Left lung (tissue), 10 donors: ENCODE data around the gene CZIB. TPM values are rescaled to one million over a fixed set of nuclear protein-coding genes. Genes with fewer than 3 reads are reported as not detected.
"Not testable (repeated sequence)": the region's sequence is repeated elsewhere in the genome, so short reads cannot be mapped to it uniquely, and the experiment has no call there.

Experiments
- ATAC-seq: fragments of 200-7000 bp; cut with Tn5 transposase; one replicate; pipeline ENCODE4 v1.9.1; 2020; ENCODE audit warnings: moderate library complexity
- DNase-seq, 4 donors: peaks; one replicate each; pipeline ENCODE4 v3.0.0-alpha.2; 2013 to 2020
- H3K27ac ChIP-seq, 2 donors: fragments of 200-600 bp; sonication (generic) in 1 of 2; one replicate each; pipeline versions ENCODE4 v1.5.0 to v1.8.0; 2020 to 2021
- H3K27me3 ChIP-seq, 2 donors: fragments of 200-600 bp; sonication (generic) in 1 of 2; one replicate each; pipeline versions ENCODE4 v1.5.0 to v1.8.0; 2020 to 2021
- H3K36me3 ChIP-seq, 2 donors: fragments of 200-600 bp; sonication (generic) in 1 of 2; one replicate each; pipeline versions ENCODE4 v1.5.0 to v1.8.0; 2020 to 2021
- H3K4me1 ChIP-seq, 2 donors: fragments of 200-600 bp; one replicate each; pipeline ENCODE4 v1.8.0; 2021
- H3K4me3 ChIP-seq, 2 donors: fragments of 200-600 bp; sonication (generic) in 1 of 2; one replicate each; pipeline versions ENCODE4 v1.5.0 to v1.8.0; 2020 to 2021; ENCODE audit warnings: mild to moderate bottlenecking in 1 of 2
- H3K9me3 ChIP-seq, 2 donors: fragments of 200-600 bp; sonication (generic) in 1 of 2; one replicate each; pipeline versions ENCODE4 v1.5.0 to v1.8.0; 2020 to 2021
- CTCF ChIP-seq, 2 donors: fragments of 200-600 bp; sonication (generic) in 1 of 2; IDR thresholded peaks; one replicate each; pipeline versions ENCODE4 v1.5.0 to v1.8.0; 2021; ENCODE audit warnings: antibody characterized with exemption in 2 of 2
- intact Hi-C, 2 donors: fragments of 100-400 bp; cut with DNase I; formaldehyde crosslinking; loops; one replicate each; pipeline versions ENCODE4 v1.11.2 to v1.14.2; 2022
- polyA plus RNA-seq, 6 donors: library from polyadenylated mRNA; unstranded; fragments of 120-200 nt; gene quantifications; one replicate each; pipeline ENCODE4 v1.2.1, GENCODE V29; 2013; ENCODE audit not compliant: insufficient read length in 6 of 6
- total RNA-seq, 2 donors: library from RNA; stranded (reverse); fragmentation: NEBNext Ultra II Directional; extraction: Animal tissue kit (Norgen Biotek cat#: 25700); gene quantifications; one replicate each; pipeline ENCODE4 v1.2.1, GENCODE V29; 2021
- donor health status: DM: no; HTN: yes; CAD: no.
- donor health status: DM: no; HTN: no; CAD: no.

Gene CZIB
- total and polyA plus RNA-seq, 8 donors, result 50.5 to 103 (median 93.2) TPM

- DNase-seq, ATAC-seq, H3K4me3 ChIP-seq, intact Hi-C loops, H3K27me3 ChIP-seq, H3K36me3 ChIP-seq, H3K9me3 ChIP-seq, H3K27ac ChIP-seq: not testable (repeated sequence)
- H3K4me1 ChIP-seq, result peaks cover 5 to 13% of the 10 kb centered on the region in 2 donors
- TF ChIP-seq CTCF (IDR thresholded peaks at IDR 0.05), result peak in 1 of 2 donors; percentile 35
These were observed 34.5 kb downstream of the CZIB start for GRCh38 chr1:53185955-53186297.

DNA sequence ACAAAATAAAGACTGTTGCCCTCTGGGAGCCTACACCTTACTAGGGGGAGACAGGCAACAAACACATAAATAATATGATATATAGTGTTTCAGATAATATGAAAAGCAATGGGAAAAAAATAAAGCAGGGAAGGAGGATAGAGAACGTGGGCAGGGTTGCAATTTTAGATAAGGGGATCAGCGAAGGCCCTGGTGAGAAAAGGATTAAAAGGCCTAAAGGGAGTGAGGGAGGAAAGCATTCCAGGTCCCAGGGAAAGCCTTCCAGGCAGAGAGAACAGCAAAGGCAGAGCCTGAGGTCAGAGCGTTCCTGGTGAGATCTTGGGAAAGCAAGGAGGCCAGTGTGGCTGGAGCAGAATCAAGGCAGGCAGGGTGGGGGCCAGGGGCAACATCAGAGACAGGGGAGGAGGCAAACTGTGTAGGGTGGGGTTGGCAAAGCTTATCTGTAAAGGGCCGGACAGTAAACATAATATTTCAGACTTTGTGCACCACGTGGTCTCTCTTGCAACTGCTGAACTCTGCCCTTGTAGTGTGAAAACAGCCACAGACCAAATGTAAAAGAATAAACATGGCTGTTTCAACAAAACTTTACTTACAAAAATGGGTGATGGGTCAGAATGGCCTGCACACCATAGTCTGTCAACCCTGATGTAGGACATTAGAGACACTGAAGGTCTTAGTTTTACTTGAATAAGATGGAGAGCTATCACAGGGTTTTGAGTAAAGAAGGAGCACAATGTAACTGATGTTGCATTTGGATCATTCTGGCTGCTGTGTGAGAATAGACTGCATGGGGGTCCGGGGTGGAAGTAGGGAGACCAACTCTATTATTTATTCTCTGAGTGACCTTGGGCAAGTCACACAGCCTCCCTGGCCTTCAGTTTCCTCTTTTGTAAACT lies 37.1 kb downstream of the CZIB start:
- ATAC-seq (peak; percentile 60), DNase-seq (peak in 3 of 4 donors; percentile 51 to 83 (median 68))
- Histone ChIP-seq H3K27me3 (no peaks in the 10 kb centered on the region), H3K9me3 (no peaks in the 10 kb centered on the region), H3K36me3 (no peaks in the 10 kb centered on the region), H3K4me1 (peaks cover 5 to 13% of the 10 kb centered on the region in 2 donors), H3K27ac (peak overlapping the region; percentile 33 to 60), H3K4me3 (no peak overlapping the region)
- TF ChIP-seq CTCF (IDR thresholded peaks at IDR 0.05), result no peak
- intact Hi-C loops, result no loop called here

DNA sequence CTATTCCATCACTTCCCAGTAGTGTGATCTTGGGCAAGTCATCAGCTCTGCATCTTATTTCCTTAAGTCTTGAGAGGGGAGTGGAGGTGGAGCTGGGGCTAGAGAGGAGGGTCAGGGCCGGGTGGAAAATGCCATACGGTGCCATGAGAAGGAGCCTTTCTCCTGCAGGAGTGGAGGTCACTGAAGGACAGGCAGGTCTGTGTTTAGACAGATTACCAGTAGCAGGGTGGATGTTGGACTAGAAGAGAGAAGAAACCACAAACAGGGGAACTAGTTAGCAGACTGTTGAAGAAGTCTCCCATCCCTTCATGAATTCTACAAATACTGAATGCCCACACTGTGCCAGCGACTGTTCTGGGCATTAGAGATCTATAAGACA lies 37.7 kb downstream of the CZIB start:
- peak overlapping the region; percentile 33 to 60 for H3K27ac ChIP-seq

DNA sequence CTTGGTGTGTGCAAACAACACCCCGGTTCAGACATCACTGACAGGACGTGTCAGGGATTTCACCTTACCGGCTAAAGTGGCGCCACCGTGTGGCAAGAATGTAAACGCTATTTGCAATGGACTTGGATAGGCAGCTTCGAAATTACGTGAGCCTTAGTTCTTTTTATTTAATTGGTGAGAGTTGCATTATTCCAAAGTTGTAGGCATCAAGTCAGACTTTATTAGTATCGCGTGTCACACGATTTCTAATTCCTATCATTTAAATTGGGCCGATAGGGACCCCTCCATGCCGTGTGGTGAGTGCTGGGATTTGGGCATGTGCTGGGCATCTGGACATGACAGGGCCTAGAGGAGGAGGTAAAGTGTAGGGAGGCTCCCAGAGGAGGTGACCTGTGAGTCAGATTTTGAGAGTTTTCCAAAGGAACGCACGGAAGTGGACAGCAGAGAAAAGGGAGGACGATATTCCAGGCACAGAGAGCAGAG lies 38.3 kb downstream of the CZIB start:
- intact Hi-C loops, result no loop called here
- Histone ChIP-seq H3K27ac (peak overlapping the region; percentile 33 to 60), H3K36me3 (no peaks in the 10 kb centered on the region)

More for the DNA sequence above, 37.7 kb downstream of the CZIB start:
- Histone ChIP-seq H3K9me3 (no peaks in the 10 kb centered on the region), H3K36me3 (no peaks in the 10 kb centered on the region), H3K4me3 (no peak overlapping the region), H3K4me1 (peaks cover 5 to 13% of the 10 kb centered on the region in 2 donors), H3K27me3 (no peaks in the 10 kb centered on the region)
- no peak for TF ChIP-seq CTCF (IDR thresholded peaks at IDR 0.05)
- no peak for DNase-seq
- no peak for ATAC-seq
- intact Hi-C loops, result no loop called here

More for the DNA sequence above, 38.3 kb downstream of the CZIB start:
- no peak overlapping the region for H3K4me3 ChIP-seq
- peaks cover 5 to 15% of the 10 kb centered on the region in 2 donors for H3K4me1 ChIP-seq
- H3K27me3 ChIP-seq, result no peaks in the 10 kb centered on the region
- DNase-seq, result peak in 3 of 4 donors; percentile 78 to 89 (median 80)
- ATAC-seq, result peak; percentile 75
- peak; percentile 83 to 89 for TF ChIP-seq CTCF (IDR thresholded peaks at IDR 0.05)
- no peaks in the 10 kb centered on the region for H3K9me3 ChIP-seq
